Naive thymus-derived CD4-positive, alpha-beta T cell (primary cell): Measurements from ENCODE around the gene TSHR. TPM values are rescaled to one million over a fixed set of nuclear protein-coding genes. Genes with fewer than 3 reads are reported as not detected.

Experiments used
- ATAC-seq: fragments of 150-1000 bp; cut with Tn5 transposase; 2 replicates; pipeline ENCODE4 v1.10.0; 2021; ENCODE audit warnings: mild to moderate bottlenecking, moderate library complexity
- CTCF ChIA-PET: fragments of 350-600 bp; sonication (Branson Sonifier 250); formaldehyde crosslinking; loops from one replicate; lab custom pipeline; 2021; ENCODE audit warnings: antibody characterized with exemption; lab: Charles Lee
- POLR2A ChIA-PET: fragments of 350-600 bp; sonication (Branson Sonifier 250); formaldehyde crosslinking; loops from one replicate; lab custom pipeline; 2021; ENCODE audit warnings: antibody characterized with exemption, inconsistent platforms; lab: Charles Lee
- DNase-seq, 9 donors: peaks; one replicate each; pipeline versions ENCODE4 v3.0.0 to v3.0.0-alpha.2; 2020 to 2022; ENCODE audit warnings: mixed read lengths in 1 of 9
- H3K27ac ChIP-seq: one replicate; pipeline ENCODE4 v1.7.0; 2013; ENCODE audit warnings: mild to moderate bottlenecking, low read depth, low read length, moderate library complexity
- H3K27me3 ChIP-seq, 2 donors: one replicate each; pipeline ENCODE4 v1.7.0; 2013; ENCODE audit warnings: low read length in 2 of 2, mild to moderate bottlenecking in 2 of 2, moderate library complexity in 2 of 2; ENCODE audit not compliant: control insufficient read depth in 2 of 2, insufficient read depth in 2 of 2
- H3K36me3 ChIP-seq, 3 experiments: 1 replicate in 2 of 3; 2 replicates in 1 of 3; pipeline ENCODE4 v1.7.0; 2013; ENCODE audit warnings: low read length in 3 of 3, mild to moderate bottlenecking in 3 of 3, moderate library complexity in 1 of 3; ENCODE audit not compliant: insufficient read depth in 3 of 3, control insufficient read depth in 2 of 3
- H3K4me1 ChIP-seq, 2 donors: one replicate each; pipeline ENCODE4 v1.7.0; 2013; ENCODE audit warnings: low read length in 2 of 2, mild to moderate bottlenecking in 2 of 2, moderate library complexity in 1 of 2; ENCODE audit not compliant: control insufficient read depth in 2 of 2, insufficient read depth in 2 of 2
- H3K4me3 ChIP-seq: 2 replicates; pipeline ENCODE4 v1.7.0; 2013; ENCODE audit warnings: mild to moderate bottlenecking, low read length
- H3K9me3 ChIP-seq, 3 experiments: 1 replicate in 2 of 3; 2 replicates in 1 of 3; pipeline ENCODE4 v1.7.0; 2013; ENCODE audit warnings: low read length in 3 of 3; ENCODE audit not compliant: control insufficient read depth in 2 of 3
- H3K27ac Mint-ChIP-seq, 9 donors: one replicate each; pipeline ENCODE4 v1.8.0; 2020 to 2022; ENCODE audit warnings: mixed read lengths in 9 of 9, mild to moderate bottlenecking in 8 of 9, moderate library complexity in 5 of 9, inconsistent platforms in 2 of 9
- H3K27me3 Mint-ChIP-seq, 5 donors: one replicate each; pipeline ENCODE4 v1.8.0; 2021 to 2022; ENCODE audit warnings: mixed read lengths in 5 of 5, mild to moderate bottlenecking in 1 of 5
- H3K36me3 Mint-ChIP-seq, 5 donors: one replicate each; pipeline ENCODE4 v1.8.0; 2020 to 2022; ENCODE audit warnings: mixed read lengths in 5 of 5, mild to moderate bottlenecking in 3 of 5, inconsistent platforms in 1 of 5
- H3K4me1 Mint-ChIP-seq, 7 donors: one replicate each; pipeline ENCODE4 v1.8.0; 2020 to 2022; ENCODE audit warnings: mixed read lengths in 7 of 7, mild to moderate bottlenecking in 3 of 7, inconsistent platforms in 1 of 7
- H3K4me3 Mint-ChIP-seq, 10 donors: one replicate each; pipeline ENCODE4 v1.8.0; 2020 to 2022; ENCODE audit warnings: mild to moderate bottlenecking in 10 of 10, mixed read lengths in 10 of 10, moderate library complexity in 6 of 10, inconsistent platforms in 2 of 10
- H3K9me3 Mint-ChIP-seq, 11 donors: one replicate each; pipeline ENCODE4 v1.8.0; 2020 to 2022; ENCODE audit warnings: mixed read lengths in 11 of 11, mild to moderate bottlenecking in 4 of 11, inconsistent platforms in 1 of 11, moderate library complexity in 1 of 11
- intact Hi-C, 2 donors: fragments of 100-400 bp; cut with micrococcal nuclease; formaldehyde crosslinking; loops; one replicate each; pipeline ENCODE4 v1.15.1; 2023
- polyA plus RNA-seq, 2 donors: library from polyadenylated mRNA; unstranded; fragments of 300-500 nt; fragmentation: Illumina TruSeq; gene quantifications; one replicate each; pipeline ENCODE4 v1.2.3, GENCODE V29; 2021
- total RNA-seq, 6 experiments: library from RNA in 5 of 6; stranded (reverse) in 5 of 6; gene quantifications; 1 replicate in 5 of 6; 2 replicates in 1 of 6; pipeline ENCODE4 v1.2.3 and lab custom pipeline; 2021 to 2026

TSHR gene
- total and polyA plus RNA-seq, 7 experiments from 2014 or later = 0.48 to 2.2 (median 0.78) TPM; not detected in 4

GRCh38 chr14:80958939-80959338, 3.5 kb downstream of the TSHR start:
- DNase-seq = no peak
- Histone ChIP-seq H3K36me3 (no peaks in the 10 kb centered on the region), H3K27me3 (no peaks in the 10 kb centered on the region), H3K27ac (peak overlapping the region; percentile 30), H3K4me1 (peaks cover 15 to 19% of the 10 kb centered on the region in 2 donors), H3K4me3 (peak overlapping the region; percentile 38), H3K9me3 (no peaks in the 10 kb centered on the region)
- H3K27ac Mint-ChIP-seq = peak overlapping the region; percentile 41 to 96 (median 82)
- no peak for ATAC-seq
- H3K4me1 Mint-ChIP-seq = peaks cover 17 to 66% (median 44%) of the 10 kb centered on the region in 7 donors
- H3K9me3 Mint-ChIP-seq = peaks cover 0 to 5% (median 0%) of the 10 kb centered on the region in 11 donors
- intact Hi-C loops = loop anchor here (1.0 to 5.0 kb wide), 7 partner anchors 8 to 573 kb away; partner anchors contain the start of genes CEP128 (in 1 of the 2) and SEL1L (in 1 of the 2)
- H3K36me3 Mint-ChIP-seq = peaks cover 0 to 32% (median 0%) of the 10 kb centered on the region in 5 donors
- H3K4me3 Mint-ChIP-seq = peak overlapping the region; percentile 69 to 87 (median 84)
- peaks cover 0 to 32% (median 0%) of the 10 kb centered on the region in 5 donors for H3K27me3 Mint-ChIP-seq
- ChIA-PET CTCF (interaction anchor here (1.0 to 1.1 kb wide), 2 partner anchors 27 to 28 kb away, joined by 4 to 7 read pairs; no protein-coding TSS in a partner anchor), POLR2A (interaction anchor here (0.9 to 1.7 kb wide), 3 partner anchors 18 to 262 kb away, joined by 3 to 5 read pairs (median 4); partner anchors contain the start of genes CEP128 and GTF2A1)

GRCh38 chr14:80959496-80959895, 4.1 kb downstream of the TSHR start:
- Histone ChIP-seq H3K27me3 (no peaks in the 10 kb centered on the region), H3K27ac (peak overlapping the region; percentile 30), H3K4me1 (peaks cover 15 to 19% of the 10 kb centered on the region in 2 donors), H3K36me3 (no peaks in the 10 kb centered on the region), H3K9me3 (no peaks in the 10 kb centered on the region), H3K4me3 (peak overlapping the region; percentile 38)
- ChIA-PET CTCF (interaction anchor here (0.9 to 1.5 kb wide), 5 partner anchors 9 to 211 kb away, joined by 3 to 7 read pairs (median 4); no protein-coding TSS in a partner anchor), POLR2A (interaction anchor here (0.9 to 1.7 kb wide), 4 partner anchors 18 to 262 kb away, joined by 3 to 5 read pairs (median 4); partner anchors contain the start of genes CEP128 and GTF2A1)
- Mint-ChIP-seq H3K9me3 (peaks cover 0 to 5% (median 0%) of the 10 kb centered on the region in 11 donors), H3K4me3 (peak overlapping the region; percentile 69 to 87 (median 84)), H3K4me1 (peaks cover 17 to 64% (median 43%) of the 10 kb centered on the region in 7 donors), H3K27me3 (peaks cover 0 to 32% (median 0%) of the 10 kb centered on the region in 5 donors), H3K27ac (peak overlapping the region; percentile 41 to 96 (median 82)), H3K36me3 (peaks cover 0 to 32% (median 0%) of the 10 kb centered on the region in 5 donors)
- intact Hi-C loops = loop anchor here (1.0 to 5.0 kb wide), 7 partner anchors 8 to 573 kb away; partner anchors contain the start of genes CEP128 (in 1 of the 2) and SEL1L (in 1 of the 2)
- DNase-seq = peak in 8 of 9 donors; percentile 20 to 66 (median 51)
- ATAC-seq = peak; percentile 89

GRCh38 chr14:80965037-80965436, 9.6 kb downstream of the TSHR start:
- peaks cover 0 to 29% (median 0%) of the 10 kb centered on the region in 5 donors for H3K36me3 Mint-ChIP-seq
- no peak overlapping the region for H3K4me3 ChIP-seq
- no peaks in the 10 kb centered on the region for H3K9me3 ChIP-seq
- peaks cover 0 to under 1% of the 10 kb centered on the region in 2 donors for H3K4me1 ChIP-seq
- CTCF ChIA-PET = no interaction called here
- no peaks in the 10 kb centered on the region for H3K27me3 ChIP-seq
- H3K27me3 Mint-ChIP-seq = peaks cover 0 to 42% (median 4%) of the 10 kb centered on the region in 5 donors
- intact Hi-C loops = no loop called here
- no peak overlapping the region for H3K27ac Mint-ChIP-seq
- POLR2A ChIA-PET = interaction anchor here (1.1 kb wide), 1 partner anchor 9 kb away, joined by 3 read pairs; no protein-coding TSS in a partner anchor
- H3K4me1 Mint-ChIP-seq = peaks cover under 1 to 12% (median 4%) of the 10 kb centered on the region in 7 donors
- H3K36me3 ChIP-seq = no peaks in the 10 kb centered on the region
- peaks cover 0 to 4% (median 0%) of the 10 kb centered on the region in 11 donors for H3K9me3 Mint-ChIP-seq
- no peak for DNase-seq
- no peak overlapping the region for H3K27ac ChIP-seq
- no peak for ATAC-seq
- H3K4me3 Mint-ChIP-seq = no peak overlapping the region

GRCh38 chr14:80973931-80974641, 18.7 kb downstream of the TSHR start:
- peaks cover 0 to 8% of the 10 kb centered on the region in 2 donors for H3K4me1 ChIP-seq
- H3K9me3 ChIP-seq = no peaks in the 10 kb centered on the region
- CTCF ChIA-PET = interaction anchor here (0.9 to 1.3 kb wide), 2 partner anchors 13 kb away, joined by 3 to 4 read pairs; no protein-coding TSS in a partner anchor
- peaks cover 0 to 17% (median 0%) of the 10 kb centered on the region in 5 donors for H3K36me3 Mint-ChIP-seq
- POLR2A ChIA-PET = interaction anchor here (0.6 to 0.9 kb wide), 2 partner anchors 9 to 25 kb away, joined by 3 read pairs; no protein-coding TSS in a partner anchor
- intact Hi-C loops = no loop called here
- peaks cover 0 to 8% (median 0%) of the 10 kb centered on the region in 11 donors for H3K9me3 Mint-ChIP-seq
- H3K27ac Mint-ChIP-seq = no peak overlapping the region
- ATAC-seq = peak; percentile 46
- H3K27me3 ChIP-seq = no peaks in the 10 kb centered on the region
- no peak overlapping the region for H3K4me3 Mint-ChIP-seq
- H3K4me3 ChIP-seq = no peak overlapping the region
- peaks cover 0 to 46% (median 8%) of the 10 kb centered on the region in 5 donors for H3K27me3 Mint-ChIP-seq
- DNase-seq = no peak
- H3K27ac ChIP-seq = no peak overlapping the region
- H3K36me3 ChIP-seq = no peaks in the 10 kb centered on the region
- H3K4me1 Mint-ChIP-seq = peaks cover 0 to 37% (median 5%) of the 10 kb centered on the region in 7 donors

- Histone ChIP-seq H3K36me3 (no peaks in the 10 kb centered on the region), H3K9me3 (no peaks in the 10 kb centered on the region), H3K4me3 (no peak overlapping the region), H3K27ac (no peak overlapping the region), H3K4me1 (peaks cover 0 to 8% of the 10 kb centered on the region in 2 donors), H3K27me3 (no peaks in the 10 kb centered on the region)
- CTCF ChIA-PET = interaction anchor here (1.0 to 1.3 kb wide), 2 partner anchors 13 kb away, joined by 3 to 4 read pairs; no protein-coding TSS in a partner anchor
- peaks cover 0 to 40% (median 5%) of the 10 kb centered on the region in 7 donors for H3K4me1 Mint-ChIP-seq
- H3K27me3 Mint-ChIP-seq = peaks cover 0 to 46% (median 8%) of the 10 kb centered on the region in 5 donors
- POLR2A ChIA-PET = interaction anchor here (0.6 kb wide), 1 partner anchor 25 kb away, joined by 3 read pairs; no protein-coding TSS in a partner anchor
- H3K36me3 Mint-ChIP-seq = peaks cover 0 to 16% (median 0%) of the 10 kb centered on the region in 5 donors
- no peak overlapping the region for H3K27ac Mint-ChIP-seq
- DNase-seq = no peak
- intact Hi-C loops = no loop called here
- no peak overlapping the region for H3K4me3 Mint-ChIP-seq
- peaks cover 0 to 6% (median 0%) of the 10 kb centered on the region in 11 donors for H3K9me3 Mint-ChIP-seq
- no peak for ATAC-seq
Observed at GRCh38 chr14:80974679-80975078, 19.3 kb downstream of the TSHR start.

GRCh38 chr14:80977221-80977620, 21.8 kb downstream of the TSHR start:
- CTCF ChIA-PET = interaction anchor here (1.8 kb wide), 1 partner anchor 10 kb away, joined by 10 read pairs; no protein-coding TSS in a partner anchor
- Histone ChIP-seq H3K4me1 (peaks cover 0 to 8% of the 10 kb centered on the region in 2 donors), H3K4me3 (no peak overlapping the region), H3K36me3 (no peaks in the 10 kb centered on the region), H3K27ac (no peak overlapping the region), H3K27me3 (no peaks in the 10 kb centered on the region), H3K9me3 (no peaks in the 10 kb centered on the region)
- DNase-seq (no peak), ATAC-seq (peak; percentile 38)
- H3K27ac Mint-ChIP-seq = peak overlapping the region in 1 of 9 donors; percentile 69
- peaks cover 0 to 41% (median 5%) of the 10 kb centered on the region in 7 donors for H3K4me1 Mint-ChIP-seq
- peaks cover 0 to 6% (median 0%) of the 10 kb centered on the region in 11 donors for H3K9me3 Mint-ChIP-seq
- intact Hi-C loops = no loop called here
- H3K4me3 Mint-ChIP-seq = no peak overlapping the region
- H3K36me3 Mint-ChIP-seq = peaks cover 0 to 20% (median 0%) of the 10 kb centered on the region in 5 donors
- H3K27me3 Mint-ChIP-seq = peaks cover 0 to 36% (median 9%) of the 10 kb centered on the region in 5 donors
- POLR2A ChIA-PET = interaction anchor here (1.0 kb wide), 1 partner anchor 17 kb away, joined by 3 read pairs; no protein-coding TSS in a partner anchor
